Activated naive CD4-positive, alpha-beta T cell treated with anti-CD3 and anti-CD28 coated beads for 36 hours (primary cell): ENCODE measurements around the gene COL4A6. TPM values are rescaled to one million over a fixed set of nuclear protein-coding genes. Genes with fewer than 3 reads are reported as not detected.

Source experiments
- CTCF ChIA-PET: fragments of 350-600 bp; sonication (Branson Sonifier 250); formaldehyde crosslinking; loops from one replicate; lab custom pipeline; 2021; ENCODE audit warnings: antibody characterized with exemption; lab: Charles Lee
- DNase-seq: peaks from one replicate; pipeline ENCODE4 v3.0.0-alpha.2; 2020
- H3K27ac Mint-ChIP-seq: one replicate; pipeline ENCODE4 v1.8.0; 2021; ENCODE audit warnings: mild to moderate bottlenecking, mixed read lengths
- H3K27me3 Mint-ChIP-seq: one replicate; pipeline ENCODE4 v1.8.0; 2021; ENCODE audit warnings: low read depth, mixed read lengths
- H3K36me3 Mint-ChIP-seq: one replicate; pipeline ENCODE4 v1.8.0; 2021; ENCODE audit warnings: low read depth, mixed read lengths
- H3K4me1 Mint-ChIP-seq: one replicate; pipeline ENCODE4 v1.8.0; 2021; ENCODE audit warnings: low read depth, mixed read lengths
- H3K4me3 Mint-ChIP-seq: one replicate; pipeline ENCODE4 v1.8.0; 2021; ENCODE audit warnings: mild to moderate bottlenecking, moderate library complexity, mixed read lengths
- H3K9me3 Mint-ChIP-seq: one replicate; pipeline ENCODE4 v1.8.0; 2021; ENCODE audit warnings: mixed read lengths
- intact Hi-C: fragments of 100-400 bp; cut with micrococcal nuclease; formaldehyde crosslinking; loops from one replicate; pipeline ENCODE4 v1.15.1; 2023
- total RNA-seq, 2 experiments: library from RNA; stranded (reverse); gene quantifications; one replicate each; pipeline ENCODE4 v1.2.3, GENCODE V29; 2021

Gene COL4A6
- total RNA-seq, 2 experiments from 2014 or later: not detected

GRCh38 chrX:108138814-108139702 lies 299.2 kb downstream of the COL4A6 start:
- no peaks in the 10 kb centered on the region for H3K4me1 Mint-ChIP-seq
- DNase-seq: no peak
- H3K4me3 Mint-ChIP-seq: no peak overlapping the region
- CTCF ChIA-PET: interaction anchor here (0.6 kb wide), 1 partner anchor 14 kb away, joined by 3 read pairs; no protein-coding TSS in a partner anchor
- H3K36me3 Mint-ChIP-seq: peaks cover 8% of the 10 kb centered on the region
- H3K27ac Mint-ChIP-seq: no peak overlapping the region
- no peaks in the 10 kb centered on the region for H3K27me3 Mint-ChIP-seq
- H3K9me3 Mint-ChIP-seq: no peaks in the 10 kb centered on the region
- intact Hi-C loops: loop anchor here (1.0 to 5.0 kb wide), 2 partner anchors 47 to 119 kb away; partner anchors contain the start of genes ATG4A and PSMD10

DNA sequence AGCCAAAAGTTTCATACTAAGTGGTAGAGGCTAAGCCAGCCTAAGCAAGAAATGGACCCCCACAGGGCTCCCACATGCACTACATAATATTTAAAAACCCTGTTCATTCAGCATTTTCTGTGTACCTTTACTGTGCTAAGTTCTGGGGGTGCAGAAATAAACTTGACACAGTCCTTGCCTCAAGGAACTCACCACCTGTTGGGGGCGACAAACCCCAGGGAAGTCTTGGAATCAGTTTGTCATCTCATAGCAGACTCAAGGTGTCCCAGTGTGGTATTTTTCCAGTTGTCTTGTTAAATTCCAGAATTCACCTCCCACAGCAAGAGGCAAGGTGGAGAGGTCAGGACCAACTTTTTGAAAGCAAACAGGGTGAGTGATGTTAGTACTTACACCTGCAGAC lies 303.5 kb downstream of the COL4A6 start:
- Mint-ChIP-seq H3K4me1 (no peaks in the 10 kb centered on the region), H3K9me3 (no peaks in the 10 kb centered on the region), H3K4me3 (no peak overlapping the region), H3K36me3 (peaks cover 13% of the 10 kb centered on the region), H3K27me3 (no peaks in the 10 kb centered on the region), H3K27ac (no peak overlapping the region)
- CTCF ChIA-PET: no interaction called here
- intact Hi-C loops: loop anchor here (5.0 kb wide), 1 partner anchor 42 kb away; the partner anchor contains the start of genes ATG4A and PSMD10
- no peak for DNase-seq

DNA sequence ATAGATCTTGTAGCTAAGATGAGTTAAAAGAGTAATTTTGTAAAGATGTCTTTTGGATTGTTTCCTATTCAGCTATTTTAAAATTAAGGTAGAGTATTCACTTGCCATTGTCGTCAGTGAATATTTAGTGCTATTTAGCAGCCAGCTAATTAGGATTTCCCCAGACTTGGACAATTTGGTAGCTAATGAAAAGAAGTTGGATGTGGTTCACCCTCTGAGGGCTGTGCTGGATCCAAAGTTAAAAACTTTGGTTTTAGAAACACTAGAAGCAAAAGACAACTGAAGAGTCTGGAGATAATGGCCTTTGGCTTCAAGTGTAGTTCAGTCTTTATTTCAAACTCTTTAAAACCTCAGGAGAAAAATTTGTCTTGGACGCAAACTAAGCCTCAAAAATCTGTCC lies 305.3 kb downstream of the COL4A6 start:
- Mint-ChIP-seq H3K27ac (no peak overlapping the region), H3K9me3 (no peaks in the 10 kb centered on the region), H3K36me3 (peaks cover 10% of the 10 kb centered on the region), H3K27me3 (no peaks in the 10 kb centered on the region), H3K4me3 (no peak overlapping the region), H3K4me1 (no peaks in the 10 kb centered on the region)
- CTCF ChIA-PET: no interaction called here
- intact Hi-C loops: no loop called here
- no peak for DNase-seq

- no peak overlapping the region for H3K27ac Mint-ChIP-seq
- CTCF ChIA-PET: no interaction called here
- DNase-seq: no peak
- H3K9me3 Mint-ChIP-seq: no peaks in the 10 kb centered on the region
- no peaks in the 10 kb centered on the region for H3K4me1 Mint-ChIP-seq
- no peak overlapping the region for H3K4me3 Mint-ChIP-seq
- peaks cover 11% of the 10 kb centered on the region for H3K36me3 Mint-ChIP-seq
- H3K27me3 Mint-ChIP-seq: no peaks in the 10 kb centered on the region
- intact Hi-C loops: no loop called here
Observed at GRCh38 chrX:108132034-108132433, 306.2 kb downstream of the COL4A6 start.

- H3K27me3 Mint-ChIP-seq: no peaks in the 10 kb centered on the region
- no peak overlapping the region for H3K4me3 Mint-ChIP-seq
- intact Hi-C loops: no loop called here
- CTCF ChIA-PET: interaction anchor here (0.6 kb wide), 1 partner anchor 32 kb away, joined by 3 read pairs; no protein-coding TSS in a partner anchor
- H3K36me3 Mint-ChIP-seq: peaks cover 11% of the 10 kb centered on the region
- H3K4me1 Mint-ChIP-seq: no peaks in the 10 kb centered on the region
- no peak for DNase-seq
- H3K9me3 Mint-ChIP-seq: no peaks in the 10 kb centered on the region
- H3K27ac Mint-ChIP-seq: no peak overlapping the region
Observed at GRCh38 chrX:108131471-108131870, 306.8 kb downstream of the COL4A6 start.

GRCh38 chrX:108130889-108131288 lies 307.3 kb downstream of the COL4A6 start:
- H3K27ac Mint-ChIP-seq: no peak overlapping the region
- H3K4me3 Mint-ChIP-seq: no peak overlapping the region
- no peaks in the 10 kb centered on the region for H3K27me3 Mint-ChIP-seq
- H3K36me3 Mint-ChIP-seq: peaks cover 11% of the 10 kb centered on the region
- CTCF ChIA-PET: interaction anchor here (0.6 kb wide), 1 partner anchor 31 kb away, joined by 3 read pairs; no protein-coding TSS in a partner anchor
- no peaks in the 10 kb centered on the region for H3K4me1 Mint-ChIP-seq
- no peaks in the 10 kb centered on the region for H3K9me3 Mint-ChIP-seq
- intact Hi-C loops: no loop called here
- no peak for DNase-seq

- no peaks in the 10 kb centered on the region for H3K4me1 Mint-ChIP-seq
- CTCF ChIA-PET: no interaction called here
- intact Hi-C loops: no loop called here
- DNase-seq: no peak
- no peak overlapping the region for H3K27ac Mint-ChIP-seq
- peaks cover 8% of the 10 kb centered on the region for H3K36me3 Mint-ChIP-seq
- no peaks in the 10 kb centered on the region for H3K9me3 Mint-ChIP-seq
- H3K27me3 Mint-ChIP-seq: no peaks in the 10 kb centered on the region
- no peak overlapping the region for H3K4me3 Mint-ChIP-seq
Observed at GRCh38 chrX:108127152-108127551, 311.1 kb downstream of the COL4A6 start.

DNA sequence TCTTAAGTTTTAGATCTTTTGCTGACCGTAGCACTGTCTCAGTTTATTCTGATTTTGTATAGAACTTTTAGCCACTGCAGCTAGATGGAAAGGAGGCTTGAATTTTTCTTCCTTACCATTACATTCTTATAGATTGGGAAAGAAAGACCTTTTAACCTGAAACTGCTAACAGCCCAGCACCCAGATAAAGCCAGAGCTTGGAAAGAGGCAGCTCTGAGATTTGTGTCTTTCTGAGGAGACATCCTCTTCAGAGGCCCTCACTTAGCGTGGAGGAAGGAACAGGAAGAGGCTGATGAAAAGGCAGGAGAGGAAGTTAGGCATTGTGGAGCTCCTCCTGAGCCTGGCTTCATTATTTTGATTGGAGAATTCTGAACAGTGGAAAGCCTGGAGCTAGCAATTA lies 311.6 kb downstream of the COL4A6 start:
- no peak overlapping the region for H3K4me3 Mint-ChIP-seq
- CTCF ChIA-PET: no interaction called here

DNA sequence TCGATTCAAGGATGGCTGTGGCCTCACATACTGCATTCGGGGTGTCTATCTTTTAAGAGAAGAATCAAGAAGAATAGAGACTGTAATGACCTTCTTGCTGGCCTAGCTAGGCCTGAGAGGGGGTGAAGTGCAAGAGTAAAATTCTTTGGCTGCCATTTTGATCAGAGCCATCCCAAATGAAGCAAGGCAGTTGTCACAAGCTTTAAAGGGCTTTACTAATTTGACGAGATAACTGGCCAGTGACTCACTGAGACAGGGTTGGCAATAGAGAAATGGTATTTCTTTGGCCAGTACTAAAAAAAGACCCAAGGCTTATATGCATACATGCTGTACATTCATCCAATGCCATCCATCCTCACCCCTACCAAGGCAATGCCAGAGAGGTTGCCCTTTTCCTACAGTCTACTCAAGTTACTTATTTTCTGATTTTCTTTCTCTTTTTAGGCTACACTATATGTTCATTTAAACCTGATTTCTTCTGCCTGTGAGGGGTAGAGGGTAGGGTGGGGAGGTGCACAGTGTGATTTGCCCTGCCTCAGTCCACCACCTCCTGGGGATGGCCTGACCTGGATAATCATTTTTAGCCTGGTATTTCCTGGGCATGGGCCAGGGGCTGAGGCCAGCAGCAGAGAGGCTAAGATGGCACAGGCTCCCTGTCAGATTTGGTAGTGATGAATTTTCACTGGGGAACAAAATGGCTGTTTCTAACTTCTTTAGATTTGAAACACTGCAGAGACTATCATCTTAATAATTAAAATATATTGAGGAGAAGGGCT lies 314.4 kb downstream of the COL4A6 start:
- H3K4me3 Mint-ChIP-seq: no peak overlapping the region
- H3K4me1 Mint-ChIP-seq: no peaks in the 10 kb centered on the region
- peak overlapping the region; percentile 7 for H3K27ac Mint-ChIP-seq
- no peaks in the 10 kb centered on the region for H3K9me3 Mint-ChIP-seq
- CTCF ChIA-PET: no interaction called here
- H3K36me3 Mint-ChIP-seq: peaks cover 2% of the 10 kb centered on the region
- DNase-seq: no peak
- intact Hi-C loops: no loop called here
- no peaks in the 10 kb centered on the region for H3K27me3 Mint-ChIP-seq

More for the DNA sequence above, 311.6 kb downstream of the COL4A6 start:
- Mint-ChIP-seq H3K9me3 (no peaks in the 10 kb centered on the region), H3K27ac (no peak overlapping the region), H3K4me1 (no peaks in the 10 kb centered on the region), H3K27me3 (no peaks in the 10 kb centered on the region), H3K36me3 (peaks cover 5% of the 10 kb centered on the region)
- no peak for DNase-seq
- intact Hi-C loops: no loop called here

DNA sequence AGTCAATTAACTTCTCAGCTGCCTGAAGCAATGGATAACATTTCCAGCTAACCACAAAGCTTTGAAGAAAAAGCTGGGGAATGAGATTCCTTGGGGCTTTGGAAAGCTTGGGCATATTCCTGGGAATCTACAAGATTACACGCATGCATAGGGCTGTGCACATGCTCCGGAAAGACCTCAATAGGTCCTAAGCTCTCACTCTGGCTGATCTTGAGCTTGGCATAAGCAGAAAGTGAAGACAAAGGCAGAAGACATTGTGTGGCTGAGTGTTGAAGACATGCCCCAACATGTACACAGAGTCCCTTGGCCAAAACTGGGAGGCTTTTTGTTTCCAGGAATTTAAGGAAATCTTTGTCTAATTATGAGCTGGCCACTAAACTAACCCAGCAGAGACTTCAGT lies 315.5 kb downstream of the COL4A6 start:
- no peak overlapping the region for H3K4me3 Mint-ChIP-seq
- H3K36me3 Mint-ChIP-seq: no peaks in the 10 kb centered on the region
- no peaks in the 10 kb centered on the region for H3K4me1 Mint-ChIP-seq
- H3K27ac Mint-ChIP-seq: no peak overlapping the region
- H3K9me3 Mint-ChIP-seq: no peaks in the 10 kb centered on the region
- intact Hi-C loops: no loop called here
- H3K27me3 Mint-ChIP-seq: no peaks in the 10 kb centered on the region
- no peak for DNase-seq
- CTCF ChIA-PET: no interaction called here

DNA sequence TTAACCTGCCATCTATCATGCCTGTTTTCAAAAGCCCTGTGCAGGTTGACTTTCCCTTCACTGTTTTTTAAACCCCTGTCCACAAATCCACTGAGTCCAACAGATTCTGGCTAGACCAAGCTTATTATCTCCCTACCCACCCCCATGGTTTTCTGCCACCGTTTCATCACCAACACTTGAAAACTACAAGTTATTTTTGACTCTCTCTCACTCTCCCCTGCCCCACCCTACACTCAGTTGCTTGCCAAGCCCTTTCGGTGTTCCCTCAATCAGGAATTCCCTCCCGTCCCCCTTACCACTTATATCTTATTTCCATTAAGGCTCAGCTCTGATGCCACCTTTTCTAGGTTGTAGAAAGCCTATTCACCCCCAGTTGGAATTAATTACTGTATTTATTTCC lies 316.9 kb downstream of the COL4A6 start:
- intact Hi-C loops: no loop called here
- no peaks in the 10 kb centered on the region for H3K27me3 Mint-ChIP-seq
- H3K36me3 Mint-ChIP-seq: no peaks in the 10 kb centered on the region
- H3K4me1 Mint-ChIP-seq: no peaks in the 10 kb centered on the region
- CTCF ChIA-PET: no interaction called here
- no peak overlapping the region for H3K27ac Mint-ChIP-seq
- no peak for DNase-seq
- no peaks in the 10 kb centered on the region for H3K9me3 Mint-ChIP-seq
- no peak overlapping the region for H3K4me3 Mint-ChIP-seq

DNA sequence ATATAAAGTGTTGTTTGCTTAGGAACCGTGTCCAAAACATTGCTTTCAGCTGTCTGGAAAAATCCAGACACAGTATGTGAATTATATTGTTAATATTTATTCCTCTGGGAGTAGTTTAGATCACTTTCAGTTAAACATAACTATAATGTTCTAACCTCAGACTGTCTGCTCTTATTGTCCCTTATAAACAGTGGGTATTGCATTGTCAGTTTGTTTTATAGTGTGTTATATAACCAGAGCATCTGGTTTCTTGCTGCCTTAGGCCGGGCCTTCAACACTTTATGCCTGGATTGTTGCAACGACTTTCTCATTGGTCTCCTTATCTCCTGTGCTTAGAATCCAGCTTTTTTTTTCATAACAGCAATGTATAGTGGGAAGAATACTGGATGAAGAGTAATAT lies 320.2 kb downstream of the COL4A6 start:
- CTCF ChIA-PET: no interaction called here
- no peaks in the 10 kb centered on the region for H3K4me1 Mint-ChIP-seq
- intact Hi-C loops: no loop called here

More for the DNA sequence above, 320.2 kb downstream of the COL4A6 start:
- no peak for DNase-seq
- Mint-ChIP-seq H3K27me3 (no peaks in the 10 kb centered on the region), H3K4me3 (no peak overlapping the region), H3K36me3 (no peaks in the 10 kb centered on the region), H3K27ac (no peak overlapping the region), H3K9me3 (no peaks in the 10 kb centered on the region)
